ENCODE measurements around the gene PI4KA. TPM values are rescaled to one million over a fixed set of nuclear protein-coding genes. Genes with fewer than 3 reads are reported as not detected.

The PI4KA gene
- total RNA-seq, 2 experiments from 2014 or later: 46.9 to 95.7 TPM

GRCh38 chr22:20779014-20779817 lies 79.4 kb downstream of the PI4KA start:
- Histone ChIP-seq H4K20me1 (ENCODE audit: insufficient read depth, low read length) (no peaks in the 10 kb centered on the region), H3K79me2 (ENCODE audit: insufficient read depth, low read depth, low read length) (no peaks in the 10 kb centered on the region), H3K4me2 (ENCODE audit: low read length) (no peak overlapping the region), H2AFZ (ENCODE audit: low read length) (no peak overlapping the region), H3K36me3 (ENCODE audit: insufficient read depth, low read length) (peaks cover 4% of the 10 kb centered on the region; the same call in 1 of the 2 replicates), H3K4me1 (ENCODE audit: insufficient read depth, low read length, poor library complexity, severe bottlenecking) (peaks cover 7% of the 10 kb centered on the region), H3K9me2 (ENCODE audit: insufficient read depth, low read length) (no peaks in the 10 kb centered on the region), H3K4me3 (ENCODE audit: low read depth, low read length, poor library complexity, severe bottlenecking) (no peak overlapping the region), H3K9me3 (ENCODE audit: low read length) (no peaks in the 10 kb centered on the region), H3K27ac (ENCODE audit: low read depth, low read length, poor library complexity, severe bottlenecking) (no peak overlapping the region)
- TF ChIP-seq EZH2phosphoT487 (IDR thresholded peaks at IDR 0.05; ENCODE audit: borderline replicate concordance, low read depth, low read length) (no peak), CTCF (conservative IDR thresholded peaks at IDR 0.05; ENCODE audit: low read length) (no peak)
- ChIA-PET CTCF (ENCODE audit: unreplicated experiment) (no interaction called here), POLR2A (no interaction called here)
- no TSS peak for BruUV-seq (replicated peaks)
- DNase-seq (ENCODE audit: low spot score): no peak
- intact Hi-C loops (cut with micrococcal nuclease; ENCODE audit: unreplicated experiment): no loop called here

GRCh38 chr22:20777420-20778177 lies 81.0 kb downstream of the PI4KA start:
- intact Hi-C loops (cut with micrococcal nuclease; ENCODE audit: unreplicated experiment): no loop called here
- H3K4me2 ChIP-seq (ENCODE audit: low read length): no peak overlapping the region
- H3K9me2 ChIP-seq (ENCODE audit: insufficient read depth, low read length): no peaks in the 10 kb centered on the region
- no peak for TF ChIP-seq EZH2phosphoT487 (IDR thresholded peaks at IDR 0.05; ENCODE audit: borderline replicate concordance, low read depth, low read length)
- TF ChIP-seq CTCF (conservative IDR thresholded peaks at IDR 0.05; ENCODE audit: low read length): no peak
- CTCF ChIA-PET (ENCODE audit: unreplicated experiment): no interaction called here
- no peak overlapping the region for H3K27ac ChIP-seq (ENCODE audit: low read depth, low read length, poor library complexity, severe bottlenecking)
- BruUV-seq (replicated peaks): no TSS peak
- no peaks in the 10 kb centered on the region for H4K20me1 ChIP-seq (ENCODE audit: insufficient read depth, low read length)
- DNase-seq (ENCODE audit: low spot score): no peak
- H3K4me1 ChIP-seq (ENCODE audit: insufficient read depth, low read length, poor library complexity, severe bottlenecking): no peaks in the 10 kb centered on the region
- H3K79me2 ChIP-seq (ENCODE audit: insufficient read depth, low read depth, low read length): no peaks in the 10 kb centered on the region
- peaks cover 4% of the 10 kb centered on the region; the same call in 1 of the 2 replicates for H3K36me3 ChIP-seq (ENCODE audit: insufficient read depth, low read length)
- H2AFZ ChIP-seq (ENCODE audit: low read length): no peak overlapping the region
- POLR2A ChIA-PET: no interaction called here
- no peak overlapping the region for H3K4me3 ChIP-seq (ENCODE audit: low read depth, low read length, poor library complexity, severe bottlenecking)
- H3K9me3 ChIP-seq (ENCODE audit: low read length): no peaks in the 10 kb centered on the region

Data from OCI-LY7 (cell line).